Ecto neural progenitor cell (in vitro differentiated cells): ENCODE results near the gene SLC35F1.

Experiments
- DNase-seq: peaks from one replicate; pipeline ENCODE4 v3.0.0-alpha.2; 2018; ENCODE audit warnings: low spot score

The SLC35F1 gene

GRCh38 chr6:118123503-118124037 lies 216.5 kb downstream of the SLC35F1 start:
- no peak for DNase-seq

- DNase-seq, result no peak
These were observed 217.8 kb downstream of the SLC35F1 start for GRCh38 chr6:118124851-118125250.

GRCh38 chr6:118128755-118129154 lies 221.7 kb downstream of the SLC35F1 start:
- no peak for DNase-seq

- DNase-seq, result no peak
These were observed 227.1 kb downstream of the SLC35F1 start for GRCh38 chr6:118134206-118134605.

GRCh38 chr6:118134736-118135135 lies 227.7 kb downstream of the SLC35F1 start:
- no peak for DNase-seq

GRCh38 chr6:118135371-118135770 lies 228.3 kb downstream of the SLC35F1 start:
- no peak for DNase-seq

- DNase-seq, result no peak
These were observed 234.1 kb downstream of the SLC35F1 start for GRCh38 chr6:118141211-118141610.

GRCh38 chr6:118146584-118146983 lies 239.5 kb downstream of the SLC35F1 start:
- no peak for DNase-seq

GRCh38 chr6:118147511-118147910 lies 240.4 kb downstream of the SLC35F1 start:
- DNase-seq, result no peak

GRCh38 chr6:118148561-118148960 lies 241.5 kb downstream of the SLC35F1 start:
- no peak for DNase-seq

- no peak for DNase-seq
These were observed 245.5 kb downstream of the SLC35F1 start for GRCh38 chr6:118152524-118152923.

GRCh38 chr6:118161343-118161742 lies 254.3 kb downstream of the SLC35F1 start:
- no peak for DNase-seq

GRCh38 chr6:118163542-118163941 lies 256.5 kb downstream of the SLC35F1 start:
- DNase-seq, result no peak

GRCh38 chr6:118165500-118165899 lies 258.4 kb downstream of the SLC35F1 start:
- no peak for DNase-seq

- no peak for DNase-seq
These were observed 261.4 kb downstream of the SLC35F1 start for GRCh38 chr6:118168421-118168820.

- DNase-seq, result no peak
These were observed 264.8 kb downstream of the SLC35F1 start for GRCh38 chr6:118171852-118172251.

GRCh38 chr6:118174071-118174470 lies 267.0 kb downstream of the SLC35F1 start:
- no peak for DNase-seq

GRCh38 chr6:118177720-118178119 lies 270.7 kb downstream of the SLC35F1 start:
- no peak for DNase-seq

- DNase-seq, result no peak
These were observed 272.0 kb downstream of the SLC35F1 start for GRCh38 chr6:118179048-118179447.

- no peak for DNase-seq
These were observed 279.9 kb downstream of the SLC35F1 start for GRCh38 chr6:118186672-118187567.

- no peak for DNase-seq
These were observed 280.6 kb downstream of the SLC35F1 start for GRCh38 chr6:118187568-118188164.

GRCh38 chr6:118188561-118188960 lies 281.5 kb downstream of the SLC35F1 start:
- no peak for DNase-seq

- DNase-seq, result no peak
These were observed 290.5 kb downstream of the SLC35F1 start for GRCh38 chr6:118197539-118197938.
